GM12892 (cell line): Measurements from ENCODE around the gene MAP6.

ENCODE experiments used
- POLR2A ChIP-seq: IDR thresholded peaks from 2 replicates; pipeline ENCODE4 v1.6.1; 2011; ENCODE audit warnings: low read depth, low read length, control low read depth
- POLR2AphosphoS5 ChIP-seq: IDR thresholded peaks from 2 replicates; pipeline ENCODE4 v1.6.1; 2011; ENCODE audit warnings: low read depth, low read length, control low read depth
- TAF1 ChIP-seq: IDR thresholded peaks from 2 replicates; pipeline ENCODE4 v1.6.1; 2011; ENCODE audit warnings: low read depth, mild to moderate bottlenecking, control low read depth, low read length, borderline replicate concordance

GRCh38 chr11:75667831-75668450 is 897 bp downstream of the MAP6 start:
- TF ChIP-seq POLR2A = no peak
- TF ChIP-seq POLR2AphosphoS5 = no peak
- TF ChIP-seq TAF1 = no peak
